Measurements from ENCODE around the gene GRM8. TPM values are rescaled to one million over a fixed set of nuclear protein-coding genes. Genes with fewer than 3 reads are reported as not detected.

GRM8 gene
- total and polyA plus RNA-seq, 10 of the 15 experiments (the other 5 are each of a cell fraction or from before 2014, with no cell fraction given): 0.33 to 7.1 (median 0.45) TPM; not detected in 2

DNA sequence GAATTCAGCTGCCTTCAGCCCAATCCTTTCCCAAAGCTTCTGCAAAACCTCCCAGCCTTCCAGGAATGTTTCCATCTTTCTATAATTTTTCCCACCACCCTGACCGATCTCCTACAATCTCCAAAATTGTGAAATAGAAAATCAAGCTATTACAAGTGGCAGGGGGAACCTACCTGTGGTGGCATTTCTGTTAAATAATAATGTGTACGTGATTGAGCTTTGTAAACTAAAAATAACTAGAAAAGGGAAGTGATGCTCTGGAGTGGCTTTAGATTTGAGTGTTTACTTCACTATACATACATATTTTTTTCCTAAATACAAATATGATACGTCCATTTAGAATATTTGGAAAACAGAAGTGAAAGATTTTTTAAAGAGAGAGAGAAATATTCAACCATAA lies 593.6 kb downstream of the GRM8 start (continued):
- TF ChIP-seq ZBTB4 (CRISPR knock-in tag; IDR thresholded peaks at IDR 0.05) (no peak), EZH2 (IDR thresholded peaks at IDR 0.05; ENCODE audit: borderline replicate concordance, control insufficient read depth, low read depth, low read length) (no peak), NR2C1 (IDR thresholded peaks at IDR 0.05) (no peak), IRF4 (IDR thresholded peaks at IDR 0.05; ENCODE audit: low read depth, low read length) (peak; percentile 94), FOXK2 (IDR thresholded peaks at IDR 0.05) (no peak), YY1 (IDR thresholded peaks at IDR 0.05; ENCODE audit: low read depth, low read length) (no peak), HDGF (IDR thresholded peaks at IDR 0.05) (no peak), MTA3 (IDR thresholded peaks at IDR 0.05; ENCODE audit: borderline replicate concordance, low read length) (peak; percentile 94; the same call in 1 of the 2 replicates), MYC (IDR thresholded peaks at IDR 0.05; ENCODE audit: insufficient read depth, insufficient read length, insufficient replicate concordance, low read length, severe bottlenecking) (no peak), NR2C2 (IDR thresholded peaks at IDR 0.05; ENCODE audit: borderline replicate concordance, control insufficient read depth, insufficient read length, low read depth) (no peak), MEF2B (IDR thresholded peaks at IDR 0.05; ENCODE audit: partially characterized antibody, poor library complexity, severe bottlenecking) (peak; percentile 95), KLF5 (IDR thresholded peaks at IDR 0.05; ENCODE audit: partially characterized antibody) (no peak), SUPT20H (IDR thresholded peaks at IDR 0.05; ENCODE audit: borderline replicate concordance, control insufficient read depth, low read depth, low read length) (no peak), RAD21 (IDR thresholded peaks at IDR 0.05; ENCODE audit: insufficient read depth, low read depth, low read length) (peak; percentile 31), SMC3 (IDR thresholded peaks at IDR 0.05; ENCODE audit: borderline replicate concordance, low read length) (no peak), GATAD2B (conservative IDR thresholded peaks at IDR 0.05; ENCODE audit: low read depth) (no peak), ZNF622 (IDR thresholded peaks at IDR 0.05) (no peak), NFXL1 (IDR thresholded peaks at IDR 0.05; ENCODE audit: borderline replicate concordance) (no peak)
- TF ChIP-seq, protein P1, sequence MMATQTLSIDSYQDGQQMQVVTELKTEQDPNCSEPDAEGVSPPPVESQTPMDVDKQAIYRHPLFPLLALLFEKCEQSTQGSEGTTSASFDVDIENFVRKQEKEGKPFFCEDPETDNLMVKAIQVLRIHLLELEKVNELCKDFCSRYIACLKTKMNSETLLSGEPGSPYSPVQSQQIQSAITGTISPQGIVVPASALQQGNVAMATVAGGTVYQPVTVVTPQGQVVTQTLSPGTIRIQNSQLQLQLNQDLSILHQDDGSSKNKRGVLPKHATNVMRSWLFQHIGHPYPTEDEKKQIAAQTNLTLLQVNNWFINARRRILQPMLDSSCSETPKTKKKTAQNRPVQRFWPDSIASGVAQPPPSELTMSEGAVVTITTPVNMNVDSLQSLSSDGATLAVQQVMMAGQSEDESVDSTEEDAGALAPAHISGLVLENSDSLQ (IDR thresholded peaks at IDR 0.05): no peak
- TF ChIP-seq, protein P2, sequence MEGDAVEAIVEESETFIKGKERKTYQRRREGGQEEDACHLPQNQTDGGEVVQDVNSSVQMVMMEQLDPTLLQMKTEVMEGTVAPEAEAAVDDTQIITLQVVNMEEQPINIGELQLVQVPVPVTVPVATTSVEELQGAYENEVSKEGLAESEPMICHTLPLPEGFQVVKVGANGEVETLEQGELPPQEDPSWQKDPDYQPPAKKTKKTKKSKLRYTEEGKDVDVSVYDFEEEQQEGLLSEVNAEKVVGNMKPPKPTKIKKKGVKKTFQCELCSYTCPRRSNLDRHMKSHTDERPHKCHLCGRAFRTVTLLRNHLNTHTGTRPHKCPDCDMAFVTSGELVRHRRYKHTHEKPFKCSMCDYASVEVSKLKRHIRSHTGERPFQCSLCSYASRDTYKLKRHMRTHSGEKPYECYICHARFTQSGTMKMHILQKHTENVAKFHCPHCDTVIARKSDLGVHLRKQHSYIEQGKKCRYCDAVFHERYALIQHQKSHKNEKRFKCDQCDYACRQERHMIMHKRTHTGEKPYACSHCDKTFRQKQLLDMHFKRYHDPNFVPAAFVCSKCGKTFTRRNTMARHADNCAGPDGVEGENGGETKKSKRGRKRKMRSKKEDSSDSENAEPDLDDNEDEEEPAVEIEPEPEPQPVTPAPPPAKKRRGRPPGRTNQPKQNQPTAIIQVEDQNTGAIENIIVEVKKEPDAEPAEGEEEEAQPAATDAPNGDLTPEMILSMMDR (IDR thresholded peaks at IDR 0.05 in 2 of 3, conservative IDR thresholded peaks at IDR 0.05 in 1 of 3; ENCODE audit: control insufficient read depth in 2 of 3, extremely low read depth in 1 of 3, insufficient read depth in 1 of 3, low read depth in 3 of 3, low read length in 3 of 3): no peak
- TF ChIP-seq, protein P3, sequence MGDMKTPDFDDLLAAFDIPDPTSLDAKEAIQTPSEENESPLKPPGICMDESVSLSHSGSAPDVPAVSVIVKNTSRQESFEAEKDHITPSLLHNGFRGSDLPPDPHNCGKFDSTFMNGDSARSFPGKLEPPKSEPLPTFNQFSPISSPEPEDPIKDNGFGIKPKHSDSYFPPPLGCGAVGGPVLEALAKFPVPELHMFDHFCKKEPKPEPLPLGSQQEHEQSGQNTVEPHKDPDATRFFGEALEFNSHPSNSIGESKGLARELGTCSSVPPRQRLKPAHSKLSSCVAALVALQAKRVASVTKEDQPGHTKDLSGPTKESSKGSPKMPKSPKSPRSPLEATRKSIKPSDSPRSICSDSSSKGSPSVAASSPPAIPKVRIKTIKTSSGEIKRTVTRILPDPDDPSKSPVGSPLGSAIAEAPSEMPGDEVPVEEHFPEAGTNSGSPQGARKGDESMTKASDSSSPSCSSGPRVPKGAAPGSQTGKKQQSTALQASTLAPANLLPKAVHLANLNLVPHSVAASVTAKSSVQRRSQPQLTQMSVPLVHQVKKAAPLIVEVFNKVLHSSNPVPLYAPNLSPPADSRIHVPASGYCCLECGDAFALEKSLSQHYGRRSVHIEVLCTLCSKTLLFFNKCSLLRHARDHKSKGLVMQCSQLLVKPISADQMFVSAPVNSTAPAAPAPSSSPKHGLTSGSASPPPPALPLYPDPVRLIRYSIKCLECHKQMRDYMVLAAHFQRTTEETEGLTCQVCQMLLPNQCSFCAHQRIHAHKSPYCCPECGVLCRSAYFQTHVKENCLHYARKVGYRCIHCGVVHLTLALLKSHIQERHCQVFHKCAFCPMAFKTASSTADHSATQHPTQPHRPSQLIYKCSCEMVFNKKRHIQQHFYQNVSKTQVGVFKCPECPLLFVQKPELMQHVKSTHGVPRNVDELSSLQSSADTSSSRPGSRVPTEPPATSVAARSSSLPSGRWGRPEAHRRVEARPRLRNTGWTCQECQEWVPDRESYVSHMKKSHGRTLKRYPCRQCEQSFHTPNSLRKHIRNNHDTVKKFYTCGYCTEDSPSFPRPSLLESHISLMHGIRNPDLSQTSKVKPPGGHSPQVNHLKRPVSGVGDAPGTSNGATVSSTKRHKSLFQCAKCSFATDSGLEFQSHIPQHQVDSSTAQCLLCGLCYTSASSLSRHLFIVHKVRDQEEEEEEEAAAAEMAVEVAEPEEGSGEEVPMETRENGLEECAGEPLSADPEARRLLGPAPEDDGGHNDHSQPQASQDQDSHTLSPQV (IDR thresholded peaks at IDR 0.05): peak; percentile 89

Measured in GM12878 (cell line).